B cell (primary cell): Measurements from ENCODE around the gene KLHL26. TPM values are rescaled to one million over a fixed set of nuclear protein-coding genes. Genes with fewer than 3 reads are reported as not detected.
"Not testable (repeated sequence)": the region's sequence is repeated elsewhere in the genome, so short reads cannot be mapped to it uniquely, and the experiment has no call there.

Experiments used
- ATAC-seq: fragments of 200-7000 bp; cut with Tn5 transposase; one replicate; pipeline ENCODE4 v1.10.0; 2021; ENCODE audit warnings: low read depth, mild to moderate bottlenecking, moderate number of reproducible peaks, moderate library complexity
- CTCF ChIA-PET: fragments of 350-600 bp; sonication (Branson Sonifier 250); formaldehyde crosslinking; loops from one replicate; lab custom pipeline; 2021; ENCODE audit warnings: antibody characterized with exemption, inconsistent platforms; lab: Charles Lee
- POLR2A ChIA-PET: fragments of 350-600 bp; sonication (Branson Sonifier 250); formaldehyde crosslinking; loops from one replicate; lab custom pipeline; 2021; ENCODE audit warnings: antibody characterized with exemption; lab: Charles Lee
- DNase-seq: peaks from one replicate; pipeline ENCODE4 v3.0.0; 2013
- H2AFZ ChIP-seq: 2 replicates; pipeline ENCODE4 v1.6.1; 2012; ENCODE audit warnings: mild to moderate bottlenecking, low read depth, low read length; ENCODE audit not compliant: insufficient read depth, poor library complexity, severe bottlenecking
- H3K27ac ChIP-seq, 2 donors: 1 replicate in 1 of 2; 2 replicates in 1 of 2; pipeline ENCODE4 v1.5.1; 2012 to 2013; ENCODE audit warnings: low read length in 2 of 2, mild to moderate bottlenecking in 2 of 2, moderate library complexity in 1 of 2
- H3K27me3 ChIP-seq, 4 experiments: fragments of 200-600 bp in 1 of 4; sonication (generic) in 1 of 4; replicated peaks in 1 of 4; 1 replicate in 2 of 4; 2 replicates in 2 of 4; pipeline versions ENCODE4 v1.6.1 to v1.7.0; 2013 to 2016; ENCODE audit warnings: low read length in 3 of 4, mild to moderate bottlenecking in 2 of 4, mixed read lengths in 1 of 4, moderate library complexity in 1 of 4; ENCODE audit not compliant: insufficient read depth in 4 of 4, control insufficient read depth in 3 of 4; ENCODE audit errors: control extremely low read depth in 1 of 4
- H3K36me3 ChIP-seq, 2 experiments: replicated peaks in 1 of 2; 1 replicate in 1 of 2; 2 replicates in 1 of 2; pipeline versions ENCODE4 v1.6.1 to v1.7.1; 2013; ENCODE audit warnings: low read length in 1 of 2; ENCODE audit not compliant: insufficient read depth in 2 of 2, control insufficient read depth in 1 of 2; ENCODE audit errors: control extremely low read depth in 1 of 2, extremely low read depth in 1 of 2
- H3K4me1 ChIP-seq, 2 donors: fragments of 200-600 bp in 1 of 2; sonication (generic) in 1 of 2; 1 replicate in 1 of 2; 2 replicates in 1 of 2; pipeline versions ENCODE4 v1.5.1 to v1.6.1; 2013 to 2017; ENCODE audit warnings: low read length in 2 of 2; ENCODE audit not compliant: control insufficient read depth in 2 of 2, insufficient read depth in 2 of 2
- H3K4me2 ChIP-seq: replicated peaks from 2 replicates; pipeline ENCODE3; 2012; ENCODE audit warnings: mild to moderate bottlenecking, low read depth, low read length; ENCODE audit not compliant: poor library complexity, severe bottlenecking
- H3K4me3 ChIP-seq, 5 experiments: fragments of 200-600 bp in 1 of 5; sonication (generic) in 1 of 5; 1 replicate in 3 of 5; 2 replicates in 2 of 5; pipeline versions ENCODE4 v1.5.1 to v1.7.0; 2011 to 2016; ENCODE audit warnings: low read length in 4 of 5, mild to moderate bottlenecking in 4 of 5, low read depth in 2 of 5, control low read depth in 1 of 5, moderate library complexity in 1 of 5; ENCODE audit not compliant: insufficient read depth in 1 of 5; ENCODE audit errors: control extremely low read depth in 1 of 5, extremely low read depth in 1 of 5
- H3K79me2 ChIP-seq: fragments of 200-600 bp; sonication (generic); one replicate; pipeline ENCODE4 v1.6.0; 2016; ENCODE audit warnings: low read length; ENCODE audit not compliant: control insufficient read depth, insufficient read depth
- H3K9ac ChIP-seq: fragments of 200-600 bp; sonication (generic); 2 replicates; pipeline ENCODE4 v1.6.1; 2017; ENCODE audit warnings: mild to moderate bottlenecking, low read length, moderate library complexity
- H3K9me3 ChIP-seq, 3 donors: one replicate each; pipeline versions ENCODE4 v1.6.1 to v1.7.1; 2013; ENCODE audit warnings: low read length in 2 of 3; ENCODE audit not compliant: control insufficient read depth in 2 of 3, insufficient read depth in 1 of 3; ENCODE audit errors: control extremely low read depth in 1 of 3
- H4K20me1 ChIP-seq: 2 replicates; pipeline ENCODE4 v1.6.0; 2012; ENCODE audit warnings: mild to moderate bottlenecking, low read length; ENCODE audit not compliant: insufficient read depth, control insufficient read depth, poor library complexity, severe bottlenecking
- H3K27ac Mint-ChIP-seq: one replicate; pipeline ENCODE4 v1.8.0; 2021; ENCODE audit warnings: mixed read lengths
- H3K27me3 Mint-ChIP-seq: one replicate; pipeline ENCODE4 v1.8.0; 2021; ENCODE audit warnings: mixed read lengths
- H3K4me1 Mint-ChIP-seq: one replicate; pipeline ENCODE4 v1.8.0; 2021; ENCODE audit warnings: mixed read lengths
- H3K4me3 Mint-ChIP-seq: one replicate; pipeline ENCODE4 v1.8.0; 2021; ENCODE audit warnings: mixed read lengths
- H3K9me3 Mint-ChIP-seq: one replicate; pipeline ENCODE4 v1.8.0; 2022; ENCODE audit warnings: mixed read lengths; ENCODE audit not compliant: insufficient read depth
- EZH2 ChIP-seq: IDR thresholded peaks from 2 replicates; pipeline ENCODE4 v1.6.1; 2012; ENCODE audit warnings: borderline replicate concordance, low read depth, mild to moderate bottlenecking, moderate library complexity, low read length; ENCODE audit not compliant: insufficient read depth, poor library complexity, severe bottlenecking
- WGBS: methylation state at CpG from one replicate; pipeline ENCODE4 v1.1.5; 2013; ENCODE audit warnings: missing lambda C conversion rate; ENCODE audit not compliant: insufficient coverage; 5-methylcytosine and 5-hydroxymethylcytosine counted together
- intact Hi-C: fragments of 100-400 bp; cut with micrococcal nuclease; formaldehyde crosslinking; loops from one replicate; pipeline ENCODE4 v1.10.0; 2022
- polyA plus RNA-seq: library from polyadenylated mRNA; depleted of rRNA; stranded (reverse); fragments of >200 nt; gene quantifications from 2 replicates; pipeline ENCODE4 v1.2.3, GENCODE V29; 2012
- total RNA-seq, 2 donors: library from RNA; stranded (reverse); fragments of 120-200 nt in 1 of 2; gene quantifications; 1 replicate in 1 of 2; 2 replicates in 1 of 2; pipeline versions ENCODE4 v1.2.3 to v1.2.4, GENCODE V29; 2013 to 2022
- TF ChIP-seq, protein P1 (sequence below): fragments of 200-600 bp; IDR thresholded peaks from one replicate; pipeline ENCODE4 v1.8.0; 2022; ENCODE audit warnings: antibody characterized with exemption, mild to moderate bottlenecking

KLHL26 gene
- total and polyA plus RNA-seq, 2 donors (not counting 1 experiment from before 2014, with no cell fraction given), result 5.0 to 14.6 TPM

GRCh38 chr19:18599485-18599884 is 37.3 kb upstream of the KLHL26 start:
- Histone ChIP-seq H3K4me1 (peaks cover 13 to 26% of the 10 kb centered on the region in 2 donors), H3K9me3 (no peaks in the 10 kb centered on the region), H3K4me3 (no peak overlapping the region), H2AFZ (no peak overlapping the region), H4K20me1 (no peaks in the 10 kb centered on the region), H3K27me3 (peaks cover 0 to 61% (median 21%) of the 10 kb centered on the region in 4 experiments), H3K79me2 (no peaks in the 10 kb centered on the region), H3K27ac (no peak overlapping the region), H3K9ac (no peak overlapping the region), H3K4me2 (no peak overlapping the region), H3K36me3 (no peaks in the 10 kb centered on the region)
- TF ChIP-seq, protein P1, sequence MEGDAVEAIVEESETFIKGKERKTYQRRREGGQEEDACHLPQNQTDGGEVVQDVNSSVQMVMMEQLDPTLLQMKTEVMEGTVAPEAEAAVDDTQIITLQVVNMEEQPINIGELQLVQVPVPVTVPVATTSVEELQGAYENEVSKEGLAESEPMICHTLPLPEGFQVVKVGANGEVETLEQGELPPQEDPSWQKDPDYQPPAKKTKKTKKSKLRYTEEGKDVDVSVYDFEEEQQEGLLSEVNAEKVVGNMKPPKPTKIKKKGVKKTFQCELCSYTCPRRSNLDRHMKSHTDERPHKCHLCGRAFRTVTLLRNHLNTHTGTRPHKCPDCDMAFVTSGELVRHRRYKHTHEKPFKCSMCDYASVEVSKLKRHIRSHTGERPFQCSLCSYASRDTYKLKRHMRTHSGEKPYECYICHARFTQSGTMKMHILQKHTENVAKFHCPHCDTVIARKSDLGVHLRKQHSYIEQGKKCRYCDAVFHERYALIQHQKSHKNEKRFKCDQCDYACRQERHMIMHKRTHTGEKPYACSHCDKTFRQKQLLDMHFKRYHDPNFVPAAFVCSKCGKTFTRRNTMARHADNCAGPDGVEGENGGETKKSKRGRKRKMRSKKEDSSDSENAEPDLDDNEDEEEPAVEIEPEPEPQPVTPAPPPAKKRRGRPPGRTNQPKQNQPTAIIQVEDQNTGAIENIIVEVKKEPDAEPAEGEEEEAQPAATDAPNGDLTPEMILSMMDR, result no peak
- TF ChIP-seq EZH2, result no peak
- DNase-seq (no peak), ATAC-seq (no peak)
- Mint-ChIP-seq H3K9me3 (no peaks in the 10 kb centered on the region), H3K4me1 (peaks cover 17% of the 10 kb centered on the region), H3K27me3 (peaks cover 28% of the 10 kb centered on the region), H3K27ac (no peak overlapping the region), H3K4me3 (no peak overlapping the region)
- ChIA-PET POLR2A (interaction anchor here (1.3 kb wide), 1 partner anchor 10 kb away, joined by 3 read pairs; the partner anchor contains the start of gene REX1BD), CTCF (no interaction called here)
- 91% methylated on average over 19 of the region's 20 CpGs for WGBS
- intact Hi-C loops, result no loop called here

- H3K4me3 Mint-ChIP-seq, H3K4me2 ChIP-seq, POLR2A ChIA-PET, H3K79me2 ChIP-seq, H4K20me1 ChIP-seq, H3K9me3 Mint-ChIP-seq, H3K9me3 ChIP-seq, H3K9ac ChIP-seq, H3K27ac ChIP-seq, CTCF ChIA-PET, H2AFZ ChIP-seq, H3K36me3 ChIP-seq, DNase-seq, H3K27ac Mint-ChIP-seq, H3K4me3 ChIP-seq, ATAC-seq, intact Hi-C loops: not testable (repeated sequence)
- WGBS, result 97% methylated on average over 9 of the region's 15 CpGs
- Histone ChIP-seq H3K27me3 (peaks cover 0 to 70% (median 27%) of the 10 kb centered on the region in 4 experiments), H3K4me1 (peaks cover 9 to 22% of the 10 kb centered on the region in 2 donors)
- Mint-ChIP-seq H3K4me1 (peaks cover 16% of the 10 kb centered on the region), H3K27me3 (peaks cover 38% of the 10 kb centered on the region)
Observed at GRCh38 chr19:18600692-18601397, 36.0 kb upstream of the KLHL26 start.
